GM13976 (cell line): ENCODE data around the gene PPP2R3A.

Experiments
- DNase-seq: peaks from one replicate; pipeline ENCODE4 v3.0.0; 2012; ENCODE audit warnings: low spot score
- CTCF ChIP-seq: IDR thresholded peaks from 2 replicates; pipeline ENCODE4 v1.5.1; 2012; ENCODE audit warnings: borderline replicate concordance, mild to moderate bottlenecking; ENCODE audit not compliant: insufficient read depth; ENCODE audit errors: extremely low read depth, missing control alignments, control extremely low read depth
- in situ Hi-C: fragments of 300-500 bp; cut with MboI; formaldehyde crosslinking; loops from one replicate; pipeline ENCODE4 v1.12.0; 2022; ENCODE audit warnings: low sequenced_read_pairs, mixed read lengths, inconsistent platforms; ENCODE audit not compliant: unreplicated experiment

Gene PPP2R3A

GRCh38 chr3:135982404-135982761, 16.9 kb downstream of the PPP2R3A start:
- DNase-seq = no peak
- in situ Hi-C loops = no loop called here
- TF ChIP-seq CTCF = no peak

- no peak for TF ChIP-seq CTCF
- in situ Hi-C loops = no loop called here
- DNase-seq = no peak
Observed at GRCh38 chr3:135982922-135983581, 17.5 kb downstream of the PPP2R3A start.

GRCh38 chr3:135987661-135988060, 22.1 kb downstream of the PPP2R3A start:
- in situ Hi-C loops = no loop called here
- DNase-seq = no peak
- no peak for TF ChIP-seq CTCF

- DNase-seq = no peak
- no peak for TF ChIP-seq CTCF
- in situ Hi-C loops = no loop called here
Observed at GRCh38 chr3:135989242-135989641, 23.7 kb downstream of the PPP2R3A start.

- TF ChIP-seq CTCF = no peak
- DNase-seq = no peak
- in situ Hi-C loops = no loop called here
Observed at GRCh38 chr3:135990903-135991302, 25.4 kb downstream of the PPP2R3A start.

GRCh38 chr3:135991621-135992020, 26.1 kb downstream of the PPP2R3A start:
- in situ Hi-C loops = no loop called here

More at GRCh38 chr3:135991621-135992020, 26.1 kb downstream of the PPP2R3A start:
- DNase-seq = no peak
- TF ChIP-seq CTCF = no peak
